Activated CD8-positive, alpha-beta memory T cell treated with anti-CD3 and anti-CD28 coated beads for 24 hours (primary cell): ENCODE measurements around the gene DAZL.

ENCODE experiments used
- DNase-seq: peaks from one replicate; pipeline ENCODE4 v3.0.0-alpha.2; 2020

Gene DAZL

DNA sequence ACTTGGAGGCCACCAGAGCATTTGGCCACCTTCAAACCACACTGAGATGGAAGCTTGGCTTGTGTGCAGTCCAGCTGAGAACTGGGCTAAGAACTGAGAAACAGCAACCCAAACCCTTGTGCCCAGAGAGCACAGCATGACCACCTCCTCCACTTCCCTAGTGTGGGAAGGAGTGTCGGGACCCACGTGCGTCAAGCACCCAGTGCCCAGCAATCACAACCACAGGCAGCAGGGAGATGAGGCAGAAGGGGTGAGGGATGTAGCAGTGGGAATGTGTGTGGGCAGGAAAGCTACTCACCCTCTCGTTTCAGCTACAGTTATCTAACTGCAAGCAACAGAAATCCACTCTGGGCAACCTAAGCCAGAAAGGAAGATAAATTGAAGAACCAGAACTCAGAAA, 66.7 kb downstream of the DAZL start:
- no peak for DNase-seq

DNA sequence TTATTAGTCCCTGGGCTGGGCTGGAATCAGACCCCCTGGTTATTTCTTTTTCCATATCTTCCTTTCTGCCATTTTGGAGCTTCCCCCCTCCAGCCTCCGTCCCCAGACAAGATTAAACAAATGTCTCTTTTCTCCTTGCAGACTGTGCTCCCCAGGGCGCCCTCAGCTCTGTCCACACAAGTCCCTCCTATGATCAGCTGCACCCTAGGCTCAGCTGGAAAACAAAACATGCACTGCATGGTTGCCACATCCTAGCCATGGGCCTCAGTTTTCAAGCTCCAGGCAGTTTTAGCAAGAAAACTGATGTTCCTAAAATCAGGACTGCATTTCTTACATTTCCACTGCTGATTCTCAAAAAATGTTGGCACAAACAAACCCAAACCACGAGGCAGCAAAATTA, 68.2 kb downstream of the DAZL start:
- DNase-seq: no peak
